ENCODE data around the gene ATP2B2.

Gene ATP2B2

DNA sequence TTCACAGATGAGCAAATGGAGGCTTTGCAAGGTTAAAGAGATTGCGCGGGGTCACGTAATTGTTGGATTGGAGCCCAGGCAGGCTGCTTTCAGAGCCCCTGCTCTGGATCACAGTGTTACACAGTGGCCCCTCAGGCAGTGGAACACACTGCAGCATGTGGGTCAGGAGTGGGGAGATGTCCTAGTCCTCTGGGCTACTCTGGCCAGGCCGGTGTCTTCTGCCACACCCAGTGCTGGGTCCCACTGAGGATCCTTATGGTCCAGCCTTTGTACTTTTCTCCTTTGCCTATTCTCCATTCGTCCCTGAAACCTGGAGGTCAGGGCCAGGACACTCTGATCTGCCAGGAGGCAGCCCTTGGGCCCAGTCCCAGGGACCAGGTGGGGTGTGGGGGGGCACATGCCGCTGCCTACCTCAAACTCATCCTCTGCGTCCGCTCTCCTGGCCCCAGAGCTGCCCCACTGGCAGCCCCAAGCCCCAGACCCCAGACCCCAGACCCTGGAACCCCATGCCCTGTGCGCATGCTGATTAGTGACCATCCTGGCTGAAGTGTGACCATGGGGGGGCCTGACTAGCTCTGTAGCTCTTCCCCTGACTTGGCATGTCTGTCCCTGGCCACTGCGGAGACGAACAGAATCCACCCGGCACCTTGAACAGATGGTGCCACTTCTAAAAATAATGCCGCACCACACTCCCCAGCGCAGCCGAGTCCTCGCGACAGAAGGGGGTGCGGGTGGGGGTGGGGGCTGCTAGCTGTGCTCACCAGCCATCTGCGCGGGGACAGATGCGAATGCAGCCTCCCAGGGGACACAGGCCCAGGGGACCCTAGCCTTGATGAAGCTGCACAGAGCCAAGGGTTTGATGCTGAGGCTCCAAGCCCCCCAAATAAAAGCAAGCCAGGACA, 41.6 kb downstream of the ATP2B2 start:
- no peaks in the 10 kb centered on the region for H4K20me1 ChIP-seq (ENCODE audit: insufficient read depth, low read length, poor library complexity, severe bottlenecking)
- no peaks in the 10 kb centered on the region for H3K36me3 ChIP-seq (ENCODE audit: insufficient read depth, low read length)
- TF ChIP-seq, protein P1, sequence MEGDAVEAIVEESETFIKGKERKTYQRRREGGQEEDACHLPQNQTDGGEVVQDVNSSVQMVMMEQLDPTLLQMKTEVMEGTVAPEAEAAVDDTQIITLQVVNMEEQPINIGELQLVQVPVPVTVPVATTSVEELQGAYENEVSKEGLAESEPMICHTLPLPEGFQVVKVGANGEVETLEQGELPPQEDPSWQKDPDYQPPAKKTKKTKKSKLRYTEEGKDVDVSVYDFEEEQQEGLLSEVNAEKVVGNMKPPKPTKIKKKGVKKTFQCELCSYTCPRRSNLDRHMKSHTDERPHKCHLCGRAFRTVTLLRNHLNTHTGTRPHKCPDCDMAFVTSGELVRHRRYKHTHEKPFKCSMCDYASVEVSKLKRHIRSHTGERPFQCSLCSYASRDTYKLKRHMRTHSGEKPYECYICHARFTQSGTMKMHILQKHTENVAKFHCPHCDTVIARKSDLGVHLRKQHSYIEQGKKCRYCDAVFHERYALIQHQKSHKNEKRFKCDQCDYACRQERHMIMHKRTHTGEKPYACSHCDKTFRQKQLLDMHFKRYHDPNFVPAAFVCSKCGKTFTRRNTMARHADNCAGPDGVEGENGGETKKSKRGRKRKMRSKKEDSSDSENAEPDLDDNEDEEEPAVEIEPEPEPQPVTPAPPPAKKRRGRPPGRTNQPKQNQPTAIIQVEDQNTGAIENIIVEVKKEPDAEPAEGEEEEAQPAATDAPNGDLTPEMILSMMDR (conservative IDR thresholded peaks at IDR 0.05; ENCODE audit: low read length) = no peak
- no peak for TF ChIP-seq EZH2phosphoT487 (IDR thresholded peaks at IDR 0.05; ENCODE audit: borderline replicate concordance)
- H3K9me3 ChIP-seq (ENCODE audit: insufficient read depth, low read depth, low read length) = no peaks in the 10 kb centered on the region
- H3K27me3 ChIP-seq (ENCODE audit: insufficient read depth, low read length, poor library complexity, severe bottlenecking) = no peaks in the 10 kb centered on the region
- no peaks in the 10 kb centered on the region for H3F3A ChIP-seq (ENCODE audit: low read depth)
- no peaks in the 10 kb centered on the region for H3K79me2 ChIP-seq (ENCODE audit: insufficient read depth, low read length)
- no peaks in the 10 kb centered on the region for H3K4me1 ChIP-seq (ENCODE audit: insufficient read depth, low read length, poor library complexity, severe bottlenecking)
- no peaks in the 10 kb centered on the region for H3K9me2 ChIP-seq (replicated peaks; ENCODE audit: low read depth, low read length)
- H3K4me3 ChIP-seq (ENCODE audit: low read length, poor library complexity, severe bottlenecking) = no peak overlapping the region
- no peak overlapping the region for H3K9ac ChIP-seq (ENCODE audit: low read depth, low read length, poor library complexity, severe bottlenecking)
- H3K4me2 ChIP-seq (ENCODE audit: low read depth, low read length, poor library complexity, severe bottlenecking) = no peak overlapping the region
- H2AFZ ChIP-seq (ENCODE audit: low read length) = no peak overlapping the region

DNA sequence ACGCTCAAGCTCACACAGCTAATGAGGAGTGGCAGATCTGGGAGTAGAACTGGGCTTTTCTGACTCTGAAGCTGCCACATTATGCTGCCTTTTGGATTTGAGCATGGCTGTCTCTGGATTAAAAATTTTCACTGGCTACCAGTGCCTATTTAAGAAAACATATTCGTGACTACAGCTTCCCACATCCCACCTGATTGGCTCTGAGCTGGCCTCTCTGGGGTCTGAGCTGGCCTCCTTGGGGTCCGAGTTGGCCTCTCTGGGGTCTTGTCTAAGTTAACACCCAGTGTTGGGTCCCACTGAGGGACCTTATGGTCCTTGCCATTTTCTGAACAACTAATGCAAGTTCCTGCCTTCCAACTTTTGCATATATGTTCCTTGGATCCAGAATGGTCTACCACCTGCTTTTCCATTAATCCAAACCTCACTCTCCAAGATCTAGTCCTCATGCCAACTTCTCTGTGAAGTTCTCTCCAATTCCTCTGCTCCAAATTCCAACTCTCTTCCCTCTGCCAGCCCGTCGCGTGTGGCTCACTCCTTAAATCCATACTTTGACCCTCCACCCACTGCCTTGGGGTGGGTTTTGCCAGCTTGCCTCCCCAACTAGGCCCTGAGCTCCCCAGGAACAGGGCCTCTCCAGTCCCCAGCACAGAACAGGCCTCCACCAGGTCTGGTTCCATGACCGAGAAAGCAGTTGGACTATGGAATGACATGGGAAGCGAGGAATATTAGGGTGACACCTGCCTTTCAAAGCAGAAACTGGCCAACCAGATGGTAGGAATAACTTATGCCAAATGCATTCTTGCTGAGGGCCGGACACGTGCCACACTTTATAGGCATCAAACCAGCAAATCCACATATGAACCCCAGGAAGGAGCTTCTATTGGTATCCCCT, 42.5 kb downstream of the ATP2B2 start:
- no peaks in the 10 kb centered on the region for H3K4me1 ChIP-seq (ENCODE audit: insufficient read depth, low read length, poor library complexity, severe bottlenecking)
- H3K79me2 ChIP-seq (ENCODE audit: insufficient read depth, low read length) = no peaks in the 10 kb centered on the region
- TF ChIP-seq, protein P1 (conservative IDR thresholded peaks at IDR 0.05; ENCODE audit: low read length) = no peak
- TF ChIP-seq EZH2phosphoT487 (IDR thresholded peaks at IDR 0.05; ENCODE audit: borderline replicate concordance) = no peak
- H4K20me1 ChIP-seq (ENCODE audit: insufficient read depth, low read length, poor library complexity, severe bottlenecking) = no peaks in the 10 kb centered on the region
- H3K9ac ChIP-seq (ENCODE audit: low read depth, low read length, poor library complexity, severe bottlenecking) = no peak overlapping the region
- no peak overlapping the region for H3K4me3 ChIP-seq (ENCODE audit: low read length, poor library complexity, severe bottlenecking)
- H2AFZ ChIP-seq (ENCODE audit: low read length) = no peak overlapping the region
- H3K36me3 ChIP-seq (ENCODE audit: insufficient read depth, low read length) = no peaks in the 10 kb centered on the region
- no peaks in the 10 kb centered on the region for H3F3A ChIP-seq (ENCODE audit: low read depth)
- H3K27me3 ChIP-seq (ENCODE audit: insufficient read depth, low read length, poor library complexity, severe bottlenecking) = no peaks in the 10 kb centered on the region
- H3K4me2 ChIP-seq (ENCODE audit: low read depth, low read length, poor library complexity, severe bottlenecking) = no peak overlapping the region
- H3K9me2 ChIP-seq (replicated peaks; ENCODE audit: low read depth, low read length) = no peaks in the 10 kb centered on the region
- H3K9me3 ChIP-seq (ENCODE audit: insufficient read depth, low read depth, low read length) = no peaks in the 10 kb centered on the region

DNA sequence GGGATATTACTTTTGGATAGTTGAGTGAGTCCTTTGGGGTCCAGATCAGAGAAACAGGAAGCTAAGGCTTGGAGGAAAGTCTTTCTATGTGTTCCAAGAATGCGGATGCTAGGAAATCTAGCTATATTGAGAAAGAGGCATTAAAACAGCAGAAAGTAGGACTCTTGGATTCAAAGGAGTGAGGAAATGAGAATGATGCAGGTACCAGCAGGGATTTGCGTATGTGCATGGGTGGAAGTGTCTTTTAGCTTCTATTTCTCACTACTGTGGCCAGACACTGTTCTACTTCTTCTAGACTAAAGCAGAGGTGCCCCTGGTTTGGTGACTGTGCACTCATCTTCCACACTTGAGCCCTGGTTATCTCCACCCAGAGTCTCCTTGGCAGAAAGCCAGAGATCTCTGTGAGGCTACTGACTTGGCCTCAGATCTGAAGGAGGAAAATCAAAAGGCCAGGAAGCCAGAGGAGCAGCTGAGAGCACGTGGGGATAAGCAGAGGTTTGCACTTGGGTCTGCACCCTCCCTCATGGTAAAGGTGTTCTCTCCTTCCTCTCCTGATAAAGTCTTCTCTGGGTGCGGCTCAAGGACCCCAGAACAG, 44.3 kb downstream of the ATP2B2 start:
- H3K27me3 ChIP-seq (ENCODE audit: insufficient read depth, low read length, poor library complexity, severe bottlenecking) = no peaks in the 10 kb centered on the region
- no peaks in the 10 kb centered on the region for H3F3A ChIP-seq (ENCODE audit: low read depth)
- no peak overlapping the region for H3K4me2 ChIP-seq (ENCODE audit: low read depth, low read length, poor library complexity, severe bottlenecking)
- no peak overlapping the region for H2AFZ ChIP-seq (ENCODE audit: low read length)
- H3K79me2 ChIP-seq (ENCODE audit: insufficient read depth, low read length) = no peaks in the 10 kb centered on the region
- H3K36me3 ChIP-seq (ENCODE audit: insufficient read depth, low read length) = no peaks in the 10 kb centered on the region
- no peaks in the 10 kb centered on the region for H4K20me1 ChIP-seq (ENCODE audit: insufficient read depth, low read length, poor library complexity, severe bottlenecking)
- TF ChIP-seq EZH2phosphoT487 (IDR thresholded peaks at IDR 0.05; ENCODE audit: borderline replicate concordance) = no peak
- TF ChIP-seq, protein P1 (conservative IDR thresholded peaks at IDR 0.05; ENCODE audit: low read length) = no peak
- H3K9me3 ChIP-seq (ENCODE audit: insufficient read depth, low read depth, low read length) = no peaks in the 10 kb centered on the region
- H3K4me3 ChIP-seq (ENCODE audit: low read length, poor library complexity, severe bottlenecking) = no peak overlapping the region
- H3K9me2 ChIP-seq (replicated peaks; ENCODE audit: low read depth, low read length) = no peaks in the 10 kb centered on the region
- no peak overlapping the region for H3K9ac ChIP-seq (ENCODE audit: low read depth, low read length, poor library complexity, severe bottlenecking)
- H3K4me1 ChIP-seq (ENCODE audit: insufficient read depth, low read length, poor library complexity, severe bottlenecking) = no peaks in the 10 kb centered on the region

All from Loucy (cell line).